ENCODE measurements around the gene NINJ2. TPM values are rescaled to one million over a fixed set of nuclear protein-coding genes. Genes with fewer than 3 reads are reported as not detected.

NINJ2 gene
- polyA plus RNA-seq, 1 of the 3 experiments (the other 2 are of a cell fraction): 0.07 TPM

- CTCF ChIA-PET: interaction anchor here (0.5 to 4.5 kb wide), 10 partner anchors 11 to 307 kb away, joined by 3 to 34 read pairs (median 4); partner anchors contain the start of gene WNK1
- 82% methylated on average over 5 of the region's 5 CpGs for WGBS (ENCODE audit: low lambda C conversion rate)
Observed at GRCh38 chr12:613996-614395, 49.2 kb downstream of the NINJ2 start.

DNA sequence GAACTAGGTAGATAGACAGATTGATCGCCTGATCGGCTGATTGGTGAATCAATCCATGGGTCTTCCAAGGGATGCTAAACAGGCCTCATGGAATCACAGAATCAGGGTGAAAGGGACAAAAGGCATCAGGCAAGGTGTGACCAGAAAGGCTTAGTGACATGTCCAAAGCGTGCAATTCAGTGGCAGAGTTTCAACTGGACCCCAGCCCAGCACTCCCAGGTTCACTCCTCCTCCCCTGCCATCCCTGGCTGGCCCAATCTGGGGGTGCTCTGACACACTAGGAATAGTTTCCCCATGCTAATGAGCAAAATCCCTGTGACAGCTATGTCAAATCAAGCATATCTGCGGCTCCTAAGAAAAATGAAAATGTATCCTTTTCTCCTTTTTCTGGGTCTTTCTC is 50.4 kb downstream of the NINJ2 start:
- POLR2A ChIA-PET: no interaction called here
- CTCF ChIA-PET: interaction anchor here (1.4 kb wide), 2 partner anchors 19 to 203 kb away, joined by 3 to 7 read pairs; no protein-coding TSS in a partner anchor
- DNase-seq: no peak
- 95% methylated on average over 4 of the region's 4 CpGs for WGBS (ENCODE audit: low lambda C conversion rate)
- TF ChIP-seq TCF12 (IDR thresholded peaks at IDR 0.05): no peak
- TF ChIP-seq FOSL2 (IDR thresholded peaks at IDR 0.05; ENCODE audit: borderline replicate concordance, low read depth): no peak
- no peak for TF ChIP-seq USF1 (IDR thresholded peaks at IDR 0.05; ENCODE audit: borderline replicate concordance, low read depth)
- no peak for TF ChIP-seq RFX5 (IDR thresholded peaks at IDR 0.05; ENCODE audit: low read length)
- TF ChIP-seq TEAD4 (IDR thresholded peaks at IDR 0.05; ENCODE audit: borderline replicate concordance, insufficient read depth): no peak
- Histone ChIP-seq H3K9me3 (no peaks in the 10 kb centered on the region), H3K27me3 (ENCODE audit: insufficient read depth) (no peaks in the 10 kb centered on the region), H3K9ac (no peak overlapping the region), H3K4me3 (ENCODE audit: low read depth in 2 of 2, low read length in 1 of 2) (no peak overlapping the region), H3K4me2 (no peak overlapping the region), H3K9me2 (no peaks in the 10 kb centered on the region), H3K4me1 (ENCODE audit: control insufficient read depth in 1 of 2, insufficient read depth in 2 of 2, low read depth in 1 of 2, low read length in 1 of 2) (peaks cover 5 to 20% of the 10 kb centered on the region in 2 experiments; a peak in 2 of 4 replicates), H3K36me3 (replicated peaks in 1 of 2; ENCODE audit: control insufficient read depth in 1 of 2, insufficient read depth in 2 of 2, low read length in 1 of 2) (no peaks in the 10 kb centered on the region), H3K79me2 (ENCODE audit: insufficient read depth) (no peaks in the 10 kb centered on the region), H4K20me1 (ENCODE audit: insufficient read depth) (no peaks in the 10 kb centered on the region), H3F3A (replicated peaks; ENCODE audit: insufficient read depth) (no peaks in the 10 kb centered on the region), H2AFZ (ENCODE audit: low read depth) (no peak overlapping the region), H3K27ac (ENCODE audit: low read depth in 2 of 2, low read length in 1 of 2) (no peak overlapping the region)

More at GRCh38 chr12:613996-614395, 49.2 kb downstream of the NINJ2 start:
- H4K20me1 ChIP-seq (ENCODE audit: insufficient read depth): no peaks in the 10 kb centered on the region
- H3K36me3 ChIP-seq (replicated peaks in 1 of 2; ENCODE audit: control insufficient read depth in 1 of 2, insufficient read depth in 2 of 2, low read length in 1 of 2): no peaks in the 10 kb centered on the region
- no peak overlapping the region for H3K9ac ChIP-seq
- POLR2A ChIA-PET: interaction anchor here (0.7 kb wide), 1 partner anchor 526 kb away, joined by 3 read pairs; no protein-coding TSS in a partner anchor
- no peaks in the 10 kb centered on the region for H3K79me2 ChIP-seq (ENCODE audit: insufficient read depth)
- DNase-seq: no peak
- no peak overlapping the region for H2AFZ ChIP-seq (ENCODE audit: low read depth)
- no peak overlapping the region for H3K4me2 ChIP-seq
- H3F3A ChIP-seq (replicated peaks; ENCODE audit: insufficient read depth): no peaks in the 10 kb centered on the region
- TF ChIP-seq JUND (IDR thresholded peaks at IDR 0.05) (no peak), GATA2 (CRISPR knock-in tag; IDR thresholded peaks at IDR 0.05) (no peak), NRF1 (IDR thresholded peaks at IDR 0.05; ENCODE audit: low read depth, low read length) (no peak), POLR2AphosphoS5 (IDR thresholded peaks at IDR 0.05; ENCODE audit: low read depth, low read length) (no peak), PBX3 (IDR thresholded peaks at IDR 0.05) (no peak), USF1 (IDR thresholded peaks at IDR 0.05; ENCODE audit: borderline replicate concordance, low read depth) (no peak), RCOR1 (IDR thresholded peaks at IDR 0.05; ENCODE audit: low read length) (no peak), FOSL2 (IDR thresholded peaks at IDR 0.05; ENCODE audit: borderline replicate concordance, low read depth) (no peak), GABPA (IDR thresholded peaks at IDR 0.05; ENCODE audit: low read depth) (no peak), EZH2phosphoT487 (IDR thresholded peaks at IDR 0.05; ENCODE audit: borderline replicate concordance, low read depth) (no peak), MXI1 (IDR thresholded peaks at IDR 0.05; ENCODE audit: low read depth, low read length) (no peak)
- H3K4me1 ChIP-seq (ENCODE audit: control insufficient read depth in 1 of 2, insufficient read depth in 2 of 2, low read depth in 1 of 2, low read length in 1 of 2): peaks cover 5 to 20% of the 10 kb centered on the region in 2 experiments; a peak in 2 of 4 replicates
- H3K27ac ChIP-seq (ENCODE audit: low read depth in 2 of 2, low read length in 1 of 2): no peak overlapping the region
- H3K27me3 ChIP-seq (ENCODE audit: insufficient read depth): no peaks in the 10 kb centered on the region
- no peaks in the 10 kb centered on the region for H3K9me2 ChIP-seq
- H3K4me3 ChIP-seq (ENCODE audit: low read depth in 2 of 2, low read length in 1 of 2): no peak overlapping the region
- H3K9me3 ChIP-seq: no peaks in the 10 kb centered on the region
